HL-60 (cell line): ENCODE measurements around the gene ODR4.

ENCODE experiments used
- DNase-seq, 2 experiments: peaks; one replicate each; pipeline ENCODE4 v3.0.0-alpha.2; 2010 to 2020; ENCODE audit warnings: low read depth in 1 of 2, low spot score in 1 of 2
- H3K27ac ChIP-seq: fragments of 250-450 bp; sonication (Bioruptor Pico); replicated peaks from 2 replicates; pipeline ENCODE4 v1.5.1; 2020; ENCODE audit warnings: mild to moderate bottlenecking, moderate library complexity
- H3K27me3 ChIP-seq: fragments of 250-450 bp; sonication (Bioruptor Pico); 2 replicates; pipeline ENCODE4 v1.5.1; 2021; ENCODE audit warnings: mild to moderate bottlenecking, moderate library complexity; ENCODE audit not compliant: insufficient read depth, poor library complexity, severe bottlenecking
- H3K4me3 ChIP-seq: replicated peaks from 2 replicates; pipeline ENCODE4 v1.5.1; 2011; ENCODE audit warnings: mild to moderate bottlenecking, control low read depth, low read length; ENCODE audit not compliant: insufficient read depth
- CTCF ChIP-seq: IDR thresholded peaks from one replicate; pipeline ENCODE4 v1.5.1; 2011; ENCODE audit warnings: low read length, control low read depth, inconsistent platforms; ENCODE audit not compliant: insufficient read depth
- GABPA ChIP-seq: IDR thresholded peaks from 2 replicates; pipeline ENCODE4 v1.6.1; 2012; ENCODE audit warnings: low read depth
- POLR2AphosphoS5 ChIP-seq: IDR thresholded peaks from 2 replicates; pipeline ENCODE4 v1.6.1; 2012; ENCODE audit warnings: low read depth
- REST ChIP-seq: IDR thresholded peaks from 2 replicates; pipeline ENCODE4 v1.6.1; 2012; ENCODE audit warnings: low read depth; ENCODE audit not compliant: insufficient replicate concordance
- SPI1 ChIP-seq: IDR thresholded peaks from 2 replicates; pipeline ENCODE4 v1.6.1; 2012; ENCODE audit warnings: low read depth, mild to moderate bottlenecking, borderline replicate concordance
- long read RNA-seq: library from polyadenylated mRNA; unstranded; transcript quantifications from one replicate; pipeline ENCODE4 v2.0.0, GENCODE V29; 2020

Gene ODR4
- long read RNA-seq, transcript ODR4-201 (14 exons, 3,792 nt) = major isoform, 44 of 63 reads
- long read RNA-seq, partial matches to known transcripts = 6 of 63 reads
- long read RNA-seq, other reads (novel, unspliced or antisense) = 10 of 63 reads

- peak within 1 kb of the TSS; percentile 92 for H3K27ac ChIP-seq
- peak within 1 kb of the TSS; percentile 97 for H3K4me3 ChIP-seq
- TF ChIP-seq SPI1 (peak; percentile 58; the same call in 1 of the 2 replicates), CTCF (peak; percentile 84), GABPA (peak; percentile 58), REST (no peak), POLR2AphosphoS5 (peak; percentile 64)
- peak; percentile 96 to 99 for DNase-seq
- H3K27me3 ChIP-seq = no peaks in the 10 kb centered on the region
Observed at GRCh38 chr1:186375152-186375928, at the start of gene ODR4, which contains the start of gene TPR. Gene ODR4, plus strand, starts transcription at chr1:186375838. Its CDS starts 3,948 bp downstream, at chr1:186379786. Gene TPR, minus strand, starts transcription at chr1:186375253. Its CDS starts 225 bp downstream, at chr1:186375028.

GRCh38 chr1:186326009-186326408 lies 49.6 kb upstream of the ODR4 start:
- Histone ChIP-seq H3K27ac (no peak overlapping the region), H3K4me3 (no peak overlapping the region), H3K27me3 (no peaks in the 10 kb centered on the region)
- no peak for DNase-seq
- TF ChIP-seq SPI1 (no peak), GABPA (no peak), CTCF (no peak), POLR2AphosphoS5 (no peak)

GRCh38 chr1:186327331-186327730 lies 48.3 kb upstream of the ODR4 start:
- DNase-seq = no peak
- Histone ChIP-seq H3K27me3 (no peaks in the 10 kb centered on the region), H3K4me3 (no peak overlapping the region), H3K27ac (no peak overlapping the region)
- TF ChIP-seq GABPA (no peak), POLR2AphosphoS5 (no peak), SPI1 (no peak), CTCF (no peak), REST (no peak)

- H3K27ac ChIP-seq = no peak overlapping the region
- TF ChIP-seq REST = no peak
- no peak for TF ChIP-seq GABPA
- TF ChIP-seq SPI1 = no peak
- no peak for TF ChIP-seq POLR2AphosphoS5
- no peak for TF ChIP-seq CTCF
- DNase-seq = no peak
Observed at GRCh38 chr1:186330758-186331157, 44.9 kb upstream of the ODR4 start.

More at GRCh38 chr1:186330758-186331157, 44.9 kb upstream of the ODR4 start:
- Histone ChIP-seq H3K27me3 (no peaks in the 10 kb centered on the region), H3K4me3 (no peak overlapping the region)
